NCI-H128 (cell line): Measurements from ENCODE around the gene NEO1.
"Not testable (repeated sequence)": the region's sequence is repeated elsewhere in the genome, so short reads cannot be mapped to it uniquely, and the experiment has no call there.

Source experiments
- DNase-seq: peaks from one replicate; lab custom pipeline; 2025; ENCODE audit not compliant: unreplicated experiment; lab: John Stamatoyannopoulos, UW

NEO1 gene

DNA sequence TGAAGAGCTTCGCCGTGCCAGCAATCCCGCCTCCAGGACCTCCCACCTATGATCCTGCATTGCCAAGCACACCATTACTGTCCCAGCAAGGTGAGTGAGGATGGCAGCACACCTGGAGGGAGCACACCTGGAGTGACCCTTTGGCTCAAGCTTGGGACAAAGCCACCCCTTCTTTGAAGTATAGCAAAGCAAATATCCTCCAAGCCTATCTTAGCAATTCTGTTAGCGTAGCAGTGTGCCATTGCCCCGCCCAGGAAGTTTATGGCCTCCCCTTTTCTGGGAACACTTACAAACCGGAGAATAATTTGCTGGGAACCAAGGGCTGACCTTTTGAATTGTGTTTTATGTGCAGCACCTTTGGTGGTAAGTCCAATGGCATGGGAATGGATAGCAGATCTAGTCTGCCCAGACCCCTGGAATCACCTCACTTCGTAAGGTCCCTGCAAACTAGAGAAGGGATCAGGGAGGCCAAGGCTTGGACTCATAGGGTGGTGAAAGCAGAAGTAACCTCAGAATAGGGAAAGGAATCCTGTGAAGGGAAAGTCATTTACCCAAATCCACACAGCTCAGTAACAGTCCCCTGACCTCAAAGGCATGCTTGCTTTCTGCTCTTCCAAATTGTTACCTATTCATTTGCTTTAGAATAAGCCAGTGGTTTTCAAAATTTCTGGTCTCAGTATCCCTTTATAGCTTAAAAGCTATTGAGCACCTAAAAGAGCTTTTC lies 246.4 kb downstream of the NEO1 start:
- DNase-seq: no peak

DNA sequence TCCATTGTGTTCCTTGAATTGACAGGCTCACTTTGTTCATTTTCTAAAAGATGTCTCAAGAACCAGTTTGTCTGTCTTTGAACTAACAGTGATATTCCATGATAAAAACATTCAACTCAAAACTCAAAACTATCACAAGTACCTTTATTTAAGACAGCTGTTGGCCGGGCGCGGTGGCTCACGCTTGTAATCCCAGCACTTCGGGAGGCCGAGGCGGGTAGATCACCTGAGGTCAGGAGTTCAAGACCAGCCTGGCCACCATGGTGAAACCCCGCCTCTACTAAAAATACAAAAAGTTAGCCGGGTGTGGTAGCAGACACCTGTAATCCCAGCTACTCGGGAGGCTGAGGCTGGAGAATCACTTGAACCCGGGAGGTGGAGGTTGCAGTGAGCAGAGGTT lies 248.0 kb downstream of the NEO1 start:
- not testable (repeated sequence) for DNase-seq

DNA sequence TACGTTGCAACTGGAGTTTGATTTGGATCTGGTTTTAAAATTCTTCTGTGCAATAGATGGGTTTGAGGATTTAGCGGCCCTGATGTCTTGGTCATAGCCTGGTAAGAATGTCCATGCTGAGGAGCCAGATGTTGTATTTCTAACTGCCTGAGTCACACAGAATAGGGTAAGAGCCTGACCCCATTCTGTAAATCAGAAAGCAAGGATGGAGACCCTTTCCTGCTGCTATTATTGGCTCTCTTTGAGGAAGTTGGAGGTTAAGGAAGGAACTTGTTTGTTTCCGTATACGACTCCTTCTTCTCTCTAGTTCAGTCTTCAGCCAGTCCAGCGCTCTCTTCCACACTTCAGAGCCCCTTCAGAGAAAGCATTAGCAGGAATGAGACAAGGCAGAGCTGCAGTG lies 251.4 kb downstream of the NEO1 start:
- DNase-seq: no peak

DNA sequence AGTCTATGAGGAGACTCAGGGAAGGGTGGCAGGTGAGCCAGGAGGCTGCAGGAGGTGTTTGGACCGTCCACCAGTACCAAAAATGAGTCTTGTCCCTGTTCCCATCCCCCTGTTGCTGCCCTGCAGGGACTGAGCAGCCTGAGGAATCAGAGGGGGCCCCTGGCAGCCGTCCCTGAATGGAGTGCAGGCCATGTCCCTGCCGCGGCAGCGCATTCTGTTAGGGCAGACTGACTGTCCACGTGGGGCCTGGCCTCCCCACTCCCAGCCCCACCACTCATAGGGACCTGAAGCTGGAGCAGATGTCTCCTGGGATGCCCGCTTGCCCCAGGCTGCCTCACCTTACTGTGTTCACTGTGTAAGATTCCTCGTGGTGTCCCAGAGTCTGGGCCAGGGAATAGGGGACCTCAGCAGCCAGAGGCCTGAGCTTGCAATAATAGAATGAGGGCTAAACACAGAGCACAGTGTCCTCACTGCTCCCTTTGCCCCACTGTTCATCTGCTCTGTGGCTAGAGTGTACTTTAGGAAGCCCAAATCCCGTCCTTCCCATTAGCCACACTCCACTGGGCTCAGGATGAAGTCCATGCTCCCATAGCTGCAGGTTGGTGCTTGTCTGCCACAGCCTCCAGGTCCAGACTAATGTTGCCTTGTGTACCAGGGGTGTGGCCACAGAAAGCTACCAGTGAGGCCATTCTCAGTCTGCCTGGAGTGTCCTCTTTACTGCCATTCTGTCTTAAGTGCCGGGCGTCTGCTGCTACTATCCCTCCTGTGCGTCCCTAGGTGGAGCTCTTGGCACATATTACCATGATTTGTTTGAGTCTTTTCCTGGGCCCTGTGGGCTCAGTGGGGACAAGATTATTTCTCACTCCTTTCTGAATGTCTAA lies 253.3 kb downstream of the NEO1 start:
- DNase-seq: peak; percentile 19

DNA sequence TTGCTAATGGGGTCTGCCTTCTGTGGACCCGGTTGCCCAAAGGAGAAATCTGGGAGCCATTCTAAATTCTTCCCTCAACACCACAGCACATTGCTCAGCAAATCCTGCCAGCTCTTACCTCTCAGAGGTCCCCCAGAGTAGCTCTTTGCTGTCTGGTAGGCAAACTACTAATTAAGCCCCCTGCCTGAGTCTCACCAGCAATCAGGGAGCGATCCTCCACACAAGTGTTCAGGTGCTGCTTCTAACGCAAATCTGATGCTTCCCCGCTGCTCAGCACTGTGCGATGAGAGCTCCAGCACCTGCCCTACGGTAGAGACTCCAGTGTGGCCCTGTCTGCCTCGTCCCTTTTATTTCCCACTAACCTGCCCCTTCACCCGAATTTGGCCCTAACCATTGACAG lies 256.0 kb downstream of the NEO1 start:
- DNase-seq: no peak

DNA sequence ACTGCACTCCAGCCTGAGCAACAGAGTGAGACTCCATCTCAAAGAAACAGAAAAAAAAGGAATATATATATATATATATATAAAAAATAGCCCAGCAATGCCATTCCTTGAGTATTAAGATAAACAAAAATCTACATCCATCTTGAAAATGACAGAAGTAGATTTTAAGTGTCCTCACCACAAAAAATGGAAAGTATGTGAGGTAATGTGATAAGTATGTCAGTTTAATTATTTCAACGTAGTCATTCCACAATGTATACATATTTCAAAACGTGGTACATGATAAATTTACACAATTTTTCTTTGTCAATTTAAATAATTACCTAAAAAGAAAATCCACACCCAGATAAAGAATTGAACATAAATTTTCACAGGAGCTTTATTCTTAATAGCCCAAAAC lies 261.6 kb downstream of the NEO1 start:
- no peak for DNase-seq

DNA sequence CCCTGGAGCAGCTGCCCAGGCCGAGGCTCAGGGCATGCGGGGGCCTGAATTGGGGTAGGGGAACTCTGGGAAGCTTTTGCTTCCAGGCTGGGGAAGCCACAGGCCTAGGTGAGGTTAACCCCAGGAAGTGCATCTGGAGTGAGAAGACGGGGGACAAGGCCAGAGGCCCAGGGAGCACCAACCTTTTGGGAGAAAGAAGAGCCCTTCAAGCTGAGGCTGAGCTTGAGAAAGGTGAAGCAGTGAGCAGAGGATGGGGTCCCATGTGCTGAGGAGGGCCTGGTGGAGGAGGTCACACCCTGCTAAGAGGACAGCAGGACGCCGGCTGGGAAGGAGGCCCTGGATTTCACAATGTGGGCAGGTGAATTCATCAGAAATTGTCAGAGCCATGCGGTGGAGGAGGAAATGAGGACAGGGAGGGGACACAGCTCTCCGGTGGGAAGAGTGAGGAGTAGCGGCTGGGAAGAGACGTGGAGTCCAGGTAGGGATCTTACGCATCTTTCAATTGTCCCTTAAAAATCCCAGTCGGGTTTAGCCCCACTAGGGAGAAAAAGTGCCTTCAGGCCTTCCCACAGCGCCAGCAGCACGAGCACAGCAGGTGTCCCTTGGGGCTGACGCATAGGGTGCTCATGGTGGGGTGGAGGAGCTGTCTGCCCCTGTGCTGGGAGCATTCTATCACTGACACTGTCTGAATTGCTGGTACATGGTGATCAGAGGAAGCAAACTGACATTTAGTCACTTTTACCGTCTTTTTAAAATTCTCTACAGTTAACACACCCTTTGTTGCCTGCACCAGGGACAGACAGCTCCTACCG lies 265.6 kb downstream of the NEO1 start:
- DNase-seq: no peak

DNA sequence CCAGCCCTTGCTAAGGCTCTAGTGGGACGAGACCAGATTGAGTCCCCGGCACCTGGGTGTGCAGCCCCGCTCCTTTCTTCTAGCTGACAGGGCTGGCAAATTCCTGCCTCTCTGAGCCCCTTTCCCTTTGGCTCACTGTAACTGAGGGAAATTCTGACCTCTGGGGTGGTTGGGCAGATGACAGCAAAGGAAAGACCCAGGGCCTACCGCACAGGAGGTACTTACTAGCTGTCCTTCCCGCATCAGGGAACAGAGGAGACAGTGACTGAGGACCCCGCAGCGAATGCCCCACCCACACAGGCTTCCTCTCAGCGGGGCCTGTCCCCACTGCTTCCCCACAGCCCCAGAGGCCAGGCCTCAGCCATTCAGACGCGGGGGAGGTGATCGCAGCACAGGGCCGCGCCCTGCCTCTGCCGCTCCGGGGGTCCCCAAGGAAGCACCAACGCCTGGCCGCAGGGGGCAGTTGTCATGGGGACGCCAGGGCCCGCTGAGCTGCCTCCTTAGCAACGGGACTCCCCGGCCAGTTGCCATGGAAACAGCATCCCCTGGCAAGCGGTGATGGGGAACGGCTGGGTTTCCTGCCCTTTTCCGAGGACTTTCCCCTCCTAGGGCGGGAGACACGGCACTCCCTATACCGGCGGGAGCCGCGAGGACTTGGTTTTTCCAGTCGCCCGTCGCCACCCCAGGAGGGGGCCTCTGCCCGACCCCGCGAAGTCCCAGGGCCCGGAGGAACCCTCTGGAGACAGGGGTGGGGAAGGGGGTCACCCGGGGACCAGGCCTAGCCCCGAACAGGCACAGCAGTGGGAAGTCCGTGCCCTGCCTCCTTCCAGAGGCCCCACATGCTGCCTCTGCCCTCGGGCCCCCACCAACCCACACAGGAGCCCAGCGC lies 266.4 kb downstream of the NEO1 start:
- DNase-seq: no peak

DNA sequence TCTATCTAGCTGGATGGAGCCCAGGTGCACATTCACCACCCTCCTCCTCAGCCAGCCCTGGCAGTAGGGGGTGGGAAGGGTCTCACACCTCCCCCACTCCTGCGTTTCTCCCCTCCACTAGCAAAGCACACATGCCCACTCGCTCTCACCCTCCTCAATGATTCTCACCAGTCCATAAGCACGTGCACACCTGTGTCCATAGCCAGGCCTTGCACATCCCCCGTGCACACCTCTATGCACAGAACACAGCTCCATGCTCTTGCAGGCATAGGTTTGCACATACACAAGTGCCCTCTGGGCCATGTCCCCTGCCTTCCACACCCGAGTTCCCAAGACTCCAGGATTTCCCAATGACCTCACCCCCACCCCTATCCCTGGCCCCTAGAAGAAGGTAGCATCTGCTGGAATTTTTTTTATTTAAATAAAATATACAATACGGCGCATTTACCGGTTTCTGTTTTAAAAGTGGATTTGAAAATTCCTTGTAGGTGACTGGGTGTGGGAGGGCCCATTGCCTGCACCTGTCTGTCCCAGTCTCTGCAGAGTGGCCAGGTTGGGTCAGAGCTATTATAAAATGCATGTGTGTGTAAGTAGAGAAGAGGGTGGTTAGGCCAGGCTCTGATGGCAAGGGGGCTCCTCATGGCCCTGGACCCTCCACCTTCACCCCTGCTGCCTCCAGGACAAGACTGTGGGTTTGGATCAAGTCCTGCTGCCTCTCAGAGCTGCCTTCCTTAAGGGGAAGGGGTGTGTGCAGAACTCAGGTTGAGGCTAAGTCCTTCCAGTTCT lies 267.4 kb downstream of the NEO1 start:
- no peak for DNase-seq

DNA sequence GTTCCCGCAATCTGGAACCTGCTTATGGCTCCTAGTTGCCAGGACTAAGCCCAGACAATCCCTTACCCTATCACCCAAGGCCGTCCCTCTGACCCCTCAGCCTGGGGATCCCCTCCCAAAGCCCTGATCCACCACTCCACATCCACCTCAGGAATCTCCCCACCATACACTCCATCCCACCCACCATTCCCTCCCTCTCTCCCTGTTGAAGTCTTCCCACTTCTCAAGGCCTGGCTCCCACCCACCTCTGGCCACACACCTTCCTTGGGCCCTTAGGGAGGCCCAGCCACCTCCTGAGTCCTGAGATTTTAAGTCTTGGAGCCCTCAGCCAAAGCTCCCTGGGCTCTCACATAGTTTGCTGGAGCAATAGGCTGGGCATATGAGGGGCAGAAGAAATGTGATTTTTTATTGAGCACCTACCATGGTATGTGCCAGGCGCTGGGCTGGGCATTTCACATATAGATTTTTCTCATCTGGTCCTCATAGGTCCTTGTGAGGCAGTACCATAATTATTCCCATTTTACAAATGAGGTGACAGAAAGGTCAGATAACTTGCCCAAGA lies 268.4 kb downstream of the NEO1 start:
- no peak for DNase-seq

DNA sequence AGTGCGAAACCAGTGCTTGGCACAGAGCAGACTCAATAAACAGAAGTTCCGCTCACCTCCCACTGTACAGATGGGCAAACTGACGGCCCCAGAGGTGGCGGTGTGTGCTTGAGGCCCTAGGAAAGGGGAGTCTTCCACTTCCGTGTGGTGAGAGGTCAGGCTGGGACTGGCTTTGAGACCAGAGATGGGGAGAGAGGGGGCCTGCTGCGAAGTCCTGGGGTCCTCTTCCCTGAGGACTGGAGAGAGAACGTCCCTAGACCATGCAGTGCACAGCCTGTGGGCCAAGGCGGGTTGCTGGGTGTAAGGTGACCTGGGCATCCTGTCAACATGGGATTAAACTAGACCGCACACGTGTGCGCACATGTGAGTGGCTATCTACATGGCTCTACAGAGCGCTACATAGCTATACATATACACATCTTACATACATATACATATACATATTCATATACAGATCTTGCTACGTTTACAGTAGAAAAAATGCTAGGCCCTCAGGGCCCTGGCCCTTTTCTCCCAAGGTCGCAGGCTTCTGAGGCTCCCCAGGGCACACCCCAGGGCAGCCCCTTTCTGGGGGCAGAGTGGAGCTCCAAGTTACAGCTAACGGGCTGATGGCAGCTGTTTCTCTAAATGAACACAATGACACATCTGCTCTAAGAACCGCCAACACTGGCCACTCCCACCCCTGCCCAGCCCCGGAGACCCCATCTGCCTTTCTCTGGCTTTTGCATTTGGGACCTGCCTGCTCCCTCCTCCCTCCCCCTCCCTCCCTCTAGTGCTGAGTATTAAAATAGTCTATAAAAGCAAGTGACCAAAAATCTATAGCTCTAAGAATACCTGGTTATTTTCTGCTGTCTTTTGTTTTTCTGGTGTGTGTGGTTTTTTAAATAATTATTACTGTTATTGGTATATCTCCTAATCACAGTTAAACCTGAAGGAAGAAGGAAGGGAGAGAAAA lies 269.5 kb downstream of the NEO1 start:
- no peak for DNase-seq

DNA sequence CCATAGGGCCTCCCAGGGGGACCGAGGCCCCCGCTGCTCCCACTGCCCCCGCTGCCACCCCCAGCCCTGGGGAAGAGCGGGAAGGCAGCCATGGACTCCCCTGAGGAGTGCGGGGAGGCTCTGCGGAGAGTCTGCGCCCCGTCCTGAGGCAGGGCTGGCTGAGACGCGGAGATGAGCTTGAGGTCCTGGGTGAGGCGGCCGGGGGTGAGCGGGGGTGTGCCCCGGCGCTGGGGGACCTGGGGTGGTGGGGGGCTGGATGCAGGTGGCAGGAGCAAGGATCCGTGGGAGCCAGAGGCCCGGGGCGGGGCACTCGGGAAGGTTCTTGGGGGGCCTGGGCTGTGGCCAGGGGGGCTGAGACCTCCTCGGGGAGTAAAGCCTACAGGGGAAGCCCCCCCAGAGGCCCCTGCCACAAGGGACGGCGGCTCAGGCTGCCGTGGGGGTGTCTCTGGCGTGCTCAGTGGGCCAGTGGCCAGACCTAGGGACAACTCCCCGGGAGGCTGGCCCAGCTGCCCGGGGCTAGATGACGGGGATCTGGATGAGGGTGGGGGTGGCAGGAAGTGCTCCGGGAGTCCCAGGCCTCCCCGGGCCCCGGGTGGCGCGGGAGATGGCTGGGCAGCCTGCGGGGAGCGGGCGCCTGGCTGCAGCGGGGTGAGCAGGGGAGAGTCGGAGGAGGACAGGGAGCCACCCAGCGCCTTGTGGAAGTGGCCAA lies 270.6 kb downstream of the NEO1 start:
- DNase-seq: no peak

DNA sequence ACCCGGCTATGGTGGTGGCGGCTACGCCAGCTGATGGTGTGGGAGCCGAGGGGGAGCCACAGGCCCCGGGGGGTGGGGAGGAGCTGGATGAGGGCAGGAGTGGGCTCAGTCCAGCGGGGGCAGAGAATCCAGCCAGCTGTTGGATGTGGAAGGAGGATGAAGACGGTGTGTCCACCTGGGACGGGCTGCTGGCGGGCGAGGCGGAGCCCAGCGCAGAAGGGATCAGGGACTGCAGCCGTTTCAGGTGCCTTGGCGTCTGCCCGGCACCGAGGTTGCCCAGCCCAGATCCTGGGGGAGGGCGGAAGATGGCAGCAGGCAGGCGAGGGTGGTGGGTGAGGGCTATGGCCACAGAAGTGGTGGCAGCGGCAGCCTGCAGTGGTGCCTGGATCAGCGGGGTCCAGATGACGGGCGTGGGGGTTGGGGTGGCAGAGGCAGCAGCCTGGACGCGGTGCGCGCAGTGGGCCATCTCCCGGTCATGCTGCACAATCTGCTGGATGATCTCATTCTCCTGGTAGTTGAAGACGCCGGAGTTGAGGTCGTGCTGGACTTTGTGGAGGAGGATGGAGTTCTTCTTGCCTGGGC lies 271.2 kb downstream of the NEO1 start:
- no peak for DNase-seq

DNA sequence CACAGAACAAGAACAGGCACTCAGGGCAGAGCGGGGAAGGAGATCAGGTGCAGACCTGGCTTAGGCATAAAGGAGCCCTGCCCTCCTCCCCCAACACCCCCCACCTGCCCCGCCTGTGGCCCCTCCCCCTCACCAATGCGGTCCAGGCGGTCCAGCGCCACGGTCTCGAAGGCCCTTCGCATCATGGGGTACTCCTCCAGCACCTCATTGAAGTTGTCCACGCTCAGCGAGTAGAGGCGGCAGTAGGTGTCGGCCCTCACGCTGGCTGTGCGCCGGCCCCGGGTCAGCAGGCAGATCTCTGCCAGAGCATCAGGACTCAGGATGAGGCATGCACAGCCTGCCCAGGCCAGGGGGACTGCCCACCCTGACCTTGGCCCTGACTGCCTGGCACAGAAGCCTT lies 271.7 kb downstream of the NEO1 start:
- DNase-seq: no peak

DNA sequence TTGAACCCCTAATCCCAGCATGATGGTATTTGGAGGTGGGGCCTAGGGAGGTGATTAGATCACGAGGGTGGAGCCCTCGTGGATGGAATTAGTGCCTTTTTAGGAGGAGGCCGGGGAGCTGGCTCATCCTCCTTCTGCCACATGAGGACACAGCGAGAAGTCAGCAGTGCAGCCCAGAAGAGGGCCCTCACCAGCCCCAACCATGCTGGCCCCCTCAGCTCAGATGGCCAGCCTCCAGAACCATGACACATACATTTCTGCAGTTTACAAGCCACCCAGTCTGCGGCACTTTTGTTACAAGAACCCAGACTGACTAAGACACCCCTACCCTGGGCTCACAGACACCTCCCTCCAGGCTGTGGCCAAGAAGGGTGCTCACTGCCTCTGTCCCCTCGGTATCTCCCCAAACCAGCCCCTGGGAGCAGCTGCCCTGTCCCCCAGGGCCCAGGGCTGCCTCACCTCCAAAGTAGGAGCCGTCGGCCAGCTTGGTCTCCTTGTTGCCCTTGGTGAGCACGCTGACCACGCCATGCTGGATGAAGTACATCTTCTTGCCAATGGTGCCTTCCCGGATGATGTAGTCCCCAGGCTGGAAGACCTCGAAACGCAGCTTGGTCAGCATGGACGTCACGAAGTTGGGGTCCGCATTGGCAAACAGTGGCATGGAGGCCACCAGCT lies 272.4 kb downstream of the NEO1 start:
- DNase-seq: no peak

DNA sequence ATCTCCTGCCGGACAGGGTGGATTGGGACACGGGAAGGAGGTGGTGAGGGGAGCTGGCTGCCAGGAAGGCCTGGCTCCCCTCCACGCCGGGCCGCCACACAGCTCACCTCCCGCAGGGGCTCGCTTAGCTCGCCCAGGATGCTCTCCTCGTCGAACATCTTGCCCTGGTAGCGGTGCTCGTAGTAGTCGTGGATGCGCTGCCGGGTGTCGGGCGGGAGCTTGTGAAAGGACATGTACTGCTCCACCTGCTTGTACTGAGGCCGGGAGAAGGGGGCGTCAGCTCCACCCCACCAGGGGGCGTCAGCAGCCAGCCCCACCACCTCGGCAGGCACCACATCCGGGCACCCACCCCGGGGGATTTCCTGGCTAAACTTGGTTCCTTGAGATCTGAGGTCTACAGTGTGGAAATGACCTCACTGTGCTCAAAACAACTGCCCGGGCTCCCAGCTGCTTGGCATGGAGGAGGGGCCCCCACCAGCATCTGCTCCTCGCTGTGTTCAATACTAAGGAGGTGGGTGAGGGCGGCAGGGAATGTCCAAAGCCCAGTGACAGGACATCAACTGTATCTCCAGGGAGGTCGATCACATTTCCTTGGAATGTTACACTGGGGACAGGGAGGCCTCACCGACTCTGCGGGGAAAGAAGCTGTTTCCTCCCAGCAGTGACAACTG lies 273.1 kb downstream of the NEO1 start:
- no peak for DNase-seq
